Adrenal gland (tissue), 12 donors: Measurements from ENCODE around the gene TAX1BP1. TPM values are rescaled to one million over a fixed set of nuclear protein-coding genes. Genes with fewer than 3 reads are reported as not detected.

Source experiments
- DNase-seq, 7 donors: peaks; one replicate each; pipeline ENCODE4 v3.0.0-alpha.2; 2019 to 2020
- H3K27ac ChIP-seq, 5 donors: fragments of 200-600 bp; sonication (generic) in 4 of 5; 1 replicate in 3 of 5; 2 replicates in 2 of 5; pipeline versions ENCODE4 v1.5.1 to v1.8.0; 2016 to 2020; ENCODE audit warnings: mild to moderate bottlenecking in 1 of 5
- H3K27me3 ChIP-seq: fragments of 200-600 bp; 2 replicates; pipeline ENCODE4 v1.8.0; 2021
- H3K36me3 ChIP-seq, 2 donors: fragments of 200-600 bp; replicated peaks in 1 of 2; 1 replicate in 1 of 2; 2 replicates in 1 of 2; pipeline versions ENCODE4 v1.5.1 to v1.8.0; 2018 to 2022
- H3K4me1 ChIP-seq, 2 donors: fragments of 200-600 bp; replicated peaks in 1 of 2; 1 replicate in 1 of 2; 2 replicates in 1 of 2; pipeline versions ENCODE4 v1.5.1 to v1.8.0; 2018 to 2021
- H3K4me3 ChIP-seq, 4 donors: fragments of 200-600 bp; sonication (generic) in 3 of 4; one replicate each; pipeline ENCODE4 v1.5.1; 2016 to 2018
- H3K9me3 ChIP-seq, 3 donors: fragments of 200-600 bp; sonication (generic) in 1 of 3; replicated peaks in 1 of 3; 1 replicate in 2 of 3; 2 replicates in 1 of 3; pipeline versions ENCODE4 v1.5.1 to v1.8.0; 2016 to 2021
- POLR2A ChIP-seq, 2 donors: fragments of 450-650 bp; IDR thresholded peaks; one replicate each; pipeline ENCODE4 v1.6.1; 2017; ENCODE audit warnings: antibody characterized with exemption in 2 of 2, mild to moderate bottlenecking in 2 of 2, moderate library complexity in 1 of 2
- WGBS, 4 donors: extraction: QIAGEN DNeasy Blood & Tissue Kit in 2 of 4; methylation state at CpG; one replicate each; pipeline versions ENCODE4 v1.1.5 to v1.1.7; 2013 to 2017; 5-methylcytosine and 5-hydroxymethylcytosine counted together
- intact Hi-C, 2 donors: fragments of 100-400 bp; cut with DNase I; formaldehyde crosslinking; loops; one replicate each; pipeline versions ENCODE4 v1.14.1 to v1.15.0; 2022 to 2023
- polyA plus RNA-seq, 3 donors: library from polyadenylated mRNA; stranded (reverse); fragments of 200-250 nt in 2 of 3; fragments of 350-450 nt in 1 of 3; fragmentation: Illumina TruSeq in 1 of 3; extraction: RNeasy Lipid Tissue Mini Kit (QIAGEN cat#74804) in 1 of 3; gene quantifications; one replicate each; pipeline ENCODE4 v1.2.3, GENCODE V29; 2013 to 2014
- total RNA-seq, 9 donors: library from RNA; depleted of rRNA in 4 of 9; stranded (reverse); fragments of >200 nt in 4 of 9; fragments of 120-200 nt in 1 of 9; fragmentation: NEBNext Ultra II Directional in 1 of 9; extraction: Animal tissue kit (Norgen Biotek cat#: 25700) in 1 of 9; gene quantifications; one replicate each; pipeline versions ENCODE4 v1.1.0 to v1.2.4, GENCODE V29; 2013 to 2023
- TF ChIP-seq, protein P1 (sequence below), 6 experiments: fragments of 450-650 bp in 4 of 6; fragments of 200-600 bp in 2 of 6; sonication (generic) in 1 of 6; IDR thresholded peaks; 1 replicate in 5 of 6; 2 replicates in 1 of 6; pipeline versions ENCODE4 v1.5.1 to v1.8.0; 2016 to 2021; ENCODE audit warnings: antibody characterized with exemption in 6 of 6, mild to moderate bottlenecking in 2 of 6, moderate library complexity in 1 of 6
- donor health status: healthy with polysubstance abuse.
- donor health status: Bipolar disorder and iron deficiency.
- donor health status: DM: yes; HTN: yes; CAD: no.
- donor health status: DM: no; HTN: no; CAD: no.
- donor health status: DM: no; HTN: no; CAD: no.
- donor health status: DM: yes; HTN: yes; CAD: no.

Gene TAX1BP1
- total and polyA plus RNA-seq, 12 donors = 66.5 to 274 (median 173) TPM

GRCh38 chr7:27703181-27703580, 36.8 kb upstream of the TAX1BP1 start:
- H3K9me3 ChIP-seq = no peaks in the 10 kb centered on the region
- no peaks in the 10 kb centered on the region for H3K36me3 ChIP-seq
- intact Hi-C loops = no loop called here
- peaks cover 0 to 9% of the 10 kb centered on the region in 2 donors for H3K4me1 ChIP-seq
- WGBS, 4 donors = 90 to 100% (median 97%) methylated on average over 1 of the region's 1 CpG
- TF ChIP-seq POLR2A (IDR thresholded peaks at IDR 0.05) = no peak
- TF ChIP-seq, protein P1, sequence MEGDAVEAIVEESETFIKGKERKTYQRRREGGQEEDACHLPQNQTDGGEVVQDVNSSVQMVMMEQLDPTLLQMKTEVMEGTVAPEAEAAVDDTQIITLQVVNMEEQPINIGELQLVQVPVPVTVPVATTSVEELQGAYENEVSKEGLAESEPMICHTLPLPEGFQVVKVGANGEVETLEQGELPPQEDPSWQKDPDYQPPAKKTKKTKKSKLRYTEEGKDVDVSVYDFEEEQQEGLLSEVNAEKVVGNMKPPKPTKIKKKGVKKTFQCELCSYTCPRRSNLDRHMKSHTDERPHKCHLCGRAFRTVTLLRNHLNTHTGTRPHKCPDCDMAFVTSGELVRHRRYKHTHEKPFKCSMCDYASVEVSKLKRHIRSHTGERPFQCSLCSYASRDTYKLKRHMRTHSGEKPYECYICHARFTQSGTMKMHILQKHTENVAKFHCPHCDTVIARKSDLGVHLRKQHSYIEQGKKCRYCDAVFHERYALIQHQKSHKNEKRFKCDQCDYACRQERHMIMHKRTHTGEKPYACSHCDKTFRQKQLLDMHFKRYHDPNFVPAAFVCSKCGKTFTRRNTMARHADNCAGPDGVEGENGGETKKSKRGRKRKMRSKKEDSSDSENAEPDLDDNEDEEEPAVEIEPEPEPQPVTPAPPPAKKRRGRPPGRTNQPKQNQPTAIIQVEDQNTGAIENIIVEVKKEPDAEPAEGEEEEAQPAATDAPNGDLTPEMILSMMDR (IDR thresholded peaks at IDR 0.05) = no peak
- no peak overlapping the region for H3K4me3 ChIP-seq
- H3K27me3 ChIP-seq = no peaks in the 10 kb centered on the region
- no peak overlapping the region for H3K27ac ChIP-seq
- DNase-seq = no peak

DNA sequence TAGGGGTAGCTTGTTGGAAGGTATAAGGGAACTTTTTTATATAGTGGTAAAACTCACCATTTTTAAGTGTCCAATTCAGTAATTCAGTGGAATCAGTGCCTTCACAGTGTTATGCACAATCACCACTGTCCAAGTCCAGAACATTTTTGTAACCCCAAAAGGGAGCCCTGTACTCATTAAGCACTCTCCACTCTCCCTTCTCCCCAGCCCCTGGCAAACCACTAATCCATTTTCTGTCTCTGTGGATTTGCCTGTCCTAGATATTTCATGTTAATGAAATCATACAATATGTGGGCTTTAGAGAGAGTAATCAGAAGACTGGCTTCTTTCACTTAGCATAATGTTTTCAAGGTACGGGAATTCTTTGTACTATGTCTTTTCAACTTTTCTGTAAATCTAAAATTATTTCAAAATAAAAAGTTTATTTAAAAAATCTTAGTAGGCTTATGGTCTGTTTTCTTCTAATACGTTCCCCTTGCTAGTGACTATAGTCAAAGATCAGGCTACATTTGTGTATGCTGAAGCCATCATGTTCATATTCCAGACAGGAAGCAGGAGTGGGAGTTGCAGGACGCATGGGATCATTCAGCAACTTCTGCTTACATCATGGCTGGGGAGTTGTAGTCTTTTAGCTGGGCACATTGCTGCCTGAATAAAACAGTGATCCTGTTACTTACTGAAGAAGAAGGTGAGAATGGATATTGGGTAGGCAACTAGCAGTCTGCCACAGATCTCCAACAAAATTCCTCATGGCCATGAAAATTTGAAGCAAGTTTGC, 35.4 kb upstream of the TAX1BP1 start:
- Histone ChIP-seq H3K9me3 (no peaks in the 10 kb centered on the region), H3K36me3 (no peaks in the 10 kb centered on the region), H3K27ac (no peak overlapping the region), H3K4me3 (no peak overlapping the region), H3K27me3 (no peaks in the 10 kb centered on the region), H3K4me1 (peaks cover 0 to 7% of the 10 kb centered on the region in 2 donors)
- DNase-seq = no peak
- 75 to 88% (median 76%) methylated on average over 3 of the region's 3 CpGs for WGBS, 4 donors
- TF ChIP-seq POLR2A (IDR thresholded peaks at IDR 0.05) = no peak
- TF ChIP-seq, protein P1 (IDR thresholded peaks at IDR 0.05) = no peak
- intact Hi-C loops = no loop called here

- no peak for TF ChIP-seq POLR2A (IDR thresholded peaks at IDR 0.05)
- TF ChIP-seq, protein P1 (IDR thresholded peaks at IDR 0.05) = no peak
- intact Hi-C loops = no loop called here
- H3K27ac ChIP-seq = no peak overlapping the region
Measured at GRCh38 chr7:27705200-27705594, 34.8 kb upstream of the TAX1BP1 start.

GRCh38 chr7:27708485-27708884, 31.5 kb upstream of the TAX1BP1 start:
- WGBS, 4 donors = 95 to 98% (median 95%) methylated on average over 6 of the region's 6 CpGs
- intact Hi-C loops = no loop called here
- no peaks in the 10 kb centered on the region for H3K36me3 ChIP-seq
- DNase-seq = no peak
- TF ChIP-seq POLR2A (IDR thresholded peaks at IDR 0.05) = no peak
- TF ChIP-seq, protein P1 (IDR thresholded peaks at IDR 0.05) = no peak
- no peaks in the 10 kb centered on the region for H3K9me3 ChIP-seq
- H3K4me1 ChIP-seq = peaks cover 0 to 9% of the 10 kb centered on the region in 2 donors
- H3K27me3 ChIP-seq = no peaks in the 10 kb centered on the region
- no peak overlapping the region for H3K27ac ChIP-seq
- no peak overlapping the region for H3K4me3 ChIP-seq

More at GRCh38 chr7:27705200-27705594, 34.8 kb upstream of the TAX1BP1 start:
- Histone ChIP-seq H3K9me3 (no peaks in the 10 kb centered on the region), H3K4me1 (peaks cover 0 to 9% of the 10 kb centered on the region in 2 donors), H3K36me3 (no peaks in the 10 kb centered on the region), H3K27me3 (no peaks in the 10 kb centered on the region), H3K4me3 (no peak overlapping the region)
- WGBS, 4 donors = 88 to 98% (median 94%) methylated on average over 2 of the region's 2 CpGs
- no peak for DNase-seq
